ENCODE measurements around the gene TTC4.
A peak's percentile ranks its signal among the peaks of the same experiment; 100 is the strongest.

TTC4 gene

GRCh38 chr1:54715493-54716298 is at the start of gene TTC4:
Gene TTC4 (plus strand): TSS chr1:54715861. CDS start chr1:54715909, 48 bp downstream.
- DNase-seq (ENCODE audit: low read depth), result peak; percentile 81

GRCh38 chr1:54666333-54666732 is 49.3 kb upstream of the TTC4 start:
- no peak for DNase-seq (ENCODE audit: low read depth)

- no peak for DNase-seq (ENCODE audit: low read depth)
Measured at GRCh38 chr1:54667797-54668196, 47.9 kb upstream of the TTC4 start.

DNA sequence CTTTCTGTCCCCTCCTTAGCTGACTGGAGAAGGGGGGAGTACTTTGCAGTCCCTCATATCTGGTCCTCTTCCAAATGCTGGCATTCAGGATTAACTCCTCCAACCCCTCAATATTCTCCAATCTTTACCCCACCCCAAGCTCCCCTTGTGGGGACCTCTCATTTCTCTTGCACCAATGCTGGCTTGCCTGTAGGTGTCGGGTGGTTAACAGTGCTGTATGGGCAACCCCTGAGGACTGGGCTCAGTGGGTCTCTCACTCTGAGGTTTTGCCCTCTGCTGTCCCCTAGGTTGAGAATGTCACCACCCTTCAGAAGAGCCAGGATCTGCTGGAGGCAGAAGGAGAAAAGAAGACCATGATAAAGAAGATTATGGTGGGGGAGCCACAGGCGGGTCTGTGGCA is 47.1 kb upstream of the TTC4 start:
- no peak for DNase-seq (ENCODE audit: low read depth)

- DNase-seq (ENCODE audit: low read depth), result peak; percentile 55
Measured at GRCh38 chr1:54671985-54672608, 43.6 kb upstream of the TTC4 start.

DNA sequence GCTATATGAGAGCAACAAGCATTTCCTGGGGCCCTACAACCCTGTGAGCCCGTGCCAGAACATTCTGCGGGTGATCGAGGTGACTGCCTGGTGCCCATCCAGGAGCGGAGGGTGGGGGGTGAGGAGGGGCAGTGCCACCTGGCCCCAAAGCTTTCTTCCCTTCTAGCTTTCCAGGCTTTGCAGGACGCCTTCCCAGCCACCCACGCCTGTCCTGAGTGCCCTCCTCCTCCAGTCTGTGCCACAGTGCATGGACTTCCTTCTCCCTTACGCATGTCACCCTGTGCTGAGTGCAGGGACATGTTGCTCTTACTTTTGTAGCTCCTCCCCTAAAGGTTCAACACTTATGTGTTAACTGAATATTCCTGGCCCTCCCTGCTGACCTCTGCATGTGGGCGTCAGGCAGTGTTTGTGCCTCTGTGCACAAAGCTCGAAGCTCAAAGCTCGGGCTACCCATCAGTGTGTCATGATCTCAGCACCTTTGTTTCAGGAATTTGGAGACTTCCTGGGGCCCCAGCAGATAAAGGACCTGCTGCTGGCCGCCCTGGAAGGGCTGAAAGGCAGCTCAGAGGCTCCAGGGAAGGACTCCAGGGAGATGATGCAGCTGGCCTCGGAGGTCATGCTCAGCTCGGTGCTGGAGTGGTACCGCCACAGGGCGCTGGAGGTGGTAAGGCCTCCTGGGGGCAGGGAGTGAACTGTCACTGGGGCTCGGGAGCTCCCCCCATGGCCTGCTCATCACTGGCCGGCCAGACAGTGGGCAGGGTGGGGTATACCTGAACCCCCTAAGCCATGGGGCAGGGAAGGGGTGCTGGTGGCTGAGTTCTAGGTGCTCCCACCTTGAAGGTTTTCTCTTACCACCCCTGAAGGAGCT is 36.7 kb upstream of the TTC4 start:
- no peak for DNase-seq (ENCODE audit: low read depth)

DNA sequence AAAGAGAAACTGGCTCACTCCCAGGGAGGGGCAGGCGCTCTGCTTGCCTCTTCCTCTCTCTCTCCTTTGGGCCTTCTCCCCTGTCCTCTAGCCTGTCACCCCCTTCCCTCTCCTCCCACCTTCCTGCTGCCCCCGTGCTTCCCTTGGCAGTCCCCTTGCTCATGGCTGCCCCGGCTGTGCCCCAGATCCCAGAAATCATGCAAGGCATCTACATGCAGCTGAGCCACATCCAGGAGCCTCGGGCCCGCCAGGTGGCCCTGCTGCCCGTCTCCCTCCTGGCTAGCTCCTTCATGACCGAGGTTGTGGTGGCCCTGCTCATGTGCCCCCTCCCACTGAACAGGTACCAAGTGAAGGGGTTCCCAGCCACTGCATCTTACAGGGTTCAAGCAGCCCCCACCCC is 36.0 kb upstream of the TTC4 start:
- DNase-seq (ENCODE audit: low read depth), result no peak

DNA sequence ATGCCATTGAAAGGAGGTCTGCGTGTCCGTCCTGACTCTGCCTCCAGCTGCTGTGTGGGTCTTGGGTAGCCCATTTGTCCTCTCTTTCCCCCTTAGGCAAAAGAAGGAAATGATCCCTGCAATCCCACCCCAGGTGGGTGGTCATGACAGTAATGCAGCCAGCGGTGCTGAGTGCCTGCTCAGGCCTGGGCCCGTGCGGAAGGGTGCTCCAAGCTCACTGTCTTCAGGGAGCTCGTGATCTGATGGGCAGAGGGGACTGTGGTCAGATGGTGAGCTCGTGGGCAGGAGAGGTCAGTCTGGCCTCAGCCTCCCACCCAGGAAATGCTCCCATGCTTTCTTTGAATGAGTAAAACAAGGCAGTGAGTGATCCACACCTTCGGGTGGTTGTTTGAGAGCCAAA is 35.3 kb upstream of the TTC4 start:
- DNase-seq (ENCODE audit: low read depth), result no peak

DNA sequence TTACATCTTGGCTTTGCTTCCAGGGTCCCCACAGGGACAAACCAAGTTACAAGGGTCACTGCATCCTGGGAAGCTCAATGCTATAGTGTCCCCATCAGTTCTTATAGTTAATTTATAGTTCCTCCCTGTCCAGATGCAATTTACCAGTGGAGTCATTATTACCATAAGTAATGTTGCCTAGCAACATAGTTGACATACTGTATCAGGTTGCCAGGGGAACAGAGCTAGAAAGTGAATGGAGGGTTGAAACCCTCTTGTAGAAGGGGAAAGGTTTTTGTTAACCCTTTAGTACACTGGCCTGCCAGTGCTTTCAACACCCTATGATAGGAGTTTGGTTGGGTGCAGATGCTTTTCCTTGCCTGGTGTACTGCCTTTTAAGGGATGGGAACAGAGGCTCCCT is 34.3 kb upstream of the TTC4 start:
- peak; percentile 23 for DNase-seq (ENCODE audit: low read depth)

DNA sequence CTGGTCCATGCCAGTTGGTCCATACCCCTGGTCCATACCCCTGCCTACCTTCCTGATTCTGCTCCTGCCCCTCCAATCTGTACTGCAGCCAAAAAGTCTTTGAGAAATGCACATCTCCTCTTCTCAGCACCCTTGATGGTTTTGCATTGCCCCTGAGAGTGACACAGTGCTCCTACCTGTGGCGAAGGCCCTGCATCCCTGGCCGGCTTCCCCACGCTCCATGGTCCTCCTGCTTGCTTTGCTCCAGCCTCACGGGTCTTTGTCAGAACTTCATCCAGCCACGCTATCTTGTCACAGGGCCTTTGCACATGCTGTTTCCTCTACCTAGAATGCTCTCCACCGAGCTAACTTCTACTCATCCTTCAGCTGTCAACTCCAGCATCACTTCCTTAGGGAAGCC is 32.2 kb upstream of the TTC4 start:
- DNase-seq (ENCODE audit: low read depth), result no peak

- no peak for DNase-seq (ENCODE audit: low read depth)
Measured at GRCh38 chr1:54685335-54685905, 30.2 kb upstream of the TTC4 start.

- no peak for DNase-seq (ENCODE audit: low read depth)
Measured at GRCh38 chr1:54686155-54686554, 29.5 kb upstream of the TTC4 start.

- DNase-seq (ENCODE audit: low read depth), result no peak
Measured at GRCh38 chr1:54694771-54695170, 20.9 kb upstream of the TTC4 start.

GRCh38 chr1:54695221-54695620 is 20.4 kb upstream of the TTC4 start:
- DNase-seq (ENCODE audit: low read depth), result no peak

DNA sequence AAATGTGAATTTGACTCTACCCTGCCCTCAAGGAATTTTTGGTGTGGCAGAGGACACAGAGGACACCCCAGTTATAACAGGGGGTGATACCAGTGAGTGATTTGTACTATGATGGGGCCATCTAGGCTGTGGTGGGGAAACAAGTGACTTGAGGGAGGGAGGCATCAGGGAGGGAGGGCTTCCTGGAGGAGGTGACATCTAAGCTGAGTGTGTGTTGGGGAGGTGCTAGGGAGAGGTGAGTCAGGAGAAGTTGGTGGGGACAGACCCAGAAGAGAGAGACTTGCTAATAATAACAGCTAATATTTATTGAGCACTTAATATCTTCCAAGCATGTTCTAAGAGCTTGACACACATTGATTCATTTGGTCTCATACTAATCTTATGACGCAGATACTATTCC is 19.9 kb upstream of the TTC4 start:
- DNase-seq (ENCODE audit: low read depth), result no peak

GRCh38 chr1:54696262-54696661 is 19.4 kb upstream of the TTC4 start:
- no peak for DNase-seq (ENCODE audit: low read depth)

GRCh38 chr1:54697896-54698295 is 17.8 kb upstream of the TTC4 start:
- no peak for DNase-seq (ENCODE audit: low read depth)

DNA sequence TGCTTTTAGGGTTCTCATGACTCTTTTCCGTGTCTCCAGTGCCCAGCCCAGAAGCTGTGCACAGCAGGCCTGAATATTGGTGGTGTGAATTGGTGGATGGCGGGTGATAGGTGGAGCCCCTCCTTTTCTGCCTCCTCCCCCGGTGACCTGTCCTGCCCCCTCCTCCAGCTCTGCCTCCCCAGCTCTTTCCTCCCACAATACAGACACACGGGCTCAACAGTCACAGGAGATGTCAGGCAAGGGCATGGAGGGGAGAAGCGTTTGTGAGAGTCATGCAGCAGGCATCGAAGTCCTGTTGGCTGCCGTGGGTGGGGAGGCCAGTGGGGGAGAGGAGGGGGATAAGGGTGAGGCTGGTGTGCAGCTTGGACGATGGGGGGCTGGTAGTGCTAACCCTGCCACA is 17.3 kb upstream of the TTC4 start:
- DNase-seq (ENCODE audit: low read depth), result no peak

GRCh38 chr1:54699936-54700525 is 15.6 kb upstream of the TTC4 start:
- DNase-seq (ENCODE audit: low read depth), result no peak

- no peak for DNase-seq (ENCODE audit: low read depth)
Measured at GRCh38 chr1:54701066-54701465, 14.6 kb upstream of the TTC4 start.

DNA sequence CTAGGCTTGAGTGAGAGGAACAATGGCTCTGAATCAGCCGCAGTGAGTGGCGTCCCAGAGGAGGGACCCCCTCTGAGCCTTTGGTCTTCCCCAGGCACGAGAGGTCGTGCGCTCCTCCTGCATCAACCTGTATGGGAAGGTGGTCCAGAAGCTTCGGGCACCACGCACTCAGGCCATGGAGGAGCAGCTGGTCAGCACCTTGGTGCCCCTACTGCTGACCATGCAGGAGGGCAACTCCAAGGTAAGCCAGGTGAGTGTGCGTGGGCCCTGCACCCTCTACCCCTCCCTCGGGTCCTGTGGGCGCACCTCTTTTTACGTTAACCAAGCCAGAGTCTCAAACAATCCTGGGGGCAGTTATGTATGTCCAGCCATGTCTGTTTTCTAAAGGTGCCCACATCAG is 13.7 kb upstream of the TTC4 start:
- DNase-seq (ENCODE audit: low read depth), result no peak

DNA sequence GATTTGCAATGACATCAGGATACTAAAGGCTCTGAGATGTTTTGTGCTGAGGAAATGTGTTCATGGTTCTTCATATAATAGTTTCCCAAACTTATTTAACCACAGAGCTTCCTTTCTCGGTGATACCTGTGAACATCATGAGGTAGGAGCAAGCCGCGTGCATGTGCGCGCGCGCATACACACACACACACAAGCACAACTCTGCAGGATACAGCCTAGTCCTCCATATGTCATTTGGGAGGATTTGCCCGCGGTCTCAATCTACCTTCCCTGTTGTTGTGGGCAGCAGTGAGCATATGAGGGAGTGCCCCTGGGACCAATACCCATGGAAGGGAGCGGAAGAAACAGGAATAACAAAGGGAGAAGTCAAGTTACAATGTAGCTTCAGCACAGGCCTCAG is 12.2 kb upstream of the TTC4 start:
- DNase-seq (ENCODE audit: low read depth), result no peak

Data from iris pigment epithelial cell (primary cell).